ENCODE measurements around the gene PKN2.

DNA sequence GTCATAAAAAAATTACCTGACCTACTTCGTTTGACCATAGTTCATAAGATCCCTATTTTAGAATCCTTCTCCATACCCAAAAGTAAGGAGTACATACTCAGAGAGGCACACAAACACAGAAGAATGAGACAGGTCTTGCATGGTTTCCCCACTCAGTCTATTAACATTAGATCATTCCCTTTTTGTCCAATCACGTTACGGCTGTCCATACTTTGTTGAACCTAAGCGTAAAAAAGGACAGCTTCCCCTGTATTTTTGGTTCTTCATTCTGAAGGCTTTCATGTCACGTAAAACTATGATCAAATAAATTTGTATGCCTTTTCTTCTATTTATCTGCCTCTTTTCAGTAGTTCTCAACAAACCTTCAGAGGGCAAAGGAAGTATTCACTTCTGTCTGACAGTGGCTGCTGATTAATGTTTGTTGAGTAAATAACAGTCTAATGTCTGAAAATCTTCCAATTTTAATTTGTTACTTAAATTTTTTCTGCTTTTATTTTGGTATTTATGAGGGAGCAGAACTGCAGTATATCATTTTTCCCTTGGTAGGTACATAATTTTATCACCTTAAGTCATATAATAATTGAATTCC lies 16.4 kb downstream of the PKN2 start:
- TF ChIP-seq, protein P1, sequence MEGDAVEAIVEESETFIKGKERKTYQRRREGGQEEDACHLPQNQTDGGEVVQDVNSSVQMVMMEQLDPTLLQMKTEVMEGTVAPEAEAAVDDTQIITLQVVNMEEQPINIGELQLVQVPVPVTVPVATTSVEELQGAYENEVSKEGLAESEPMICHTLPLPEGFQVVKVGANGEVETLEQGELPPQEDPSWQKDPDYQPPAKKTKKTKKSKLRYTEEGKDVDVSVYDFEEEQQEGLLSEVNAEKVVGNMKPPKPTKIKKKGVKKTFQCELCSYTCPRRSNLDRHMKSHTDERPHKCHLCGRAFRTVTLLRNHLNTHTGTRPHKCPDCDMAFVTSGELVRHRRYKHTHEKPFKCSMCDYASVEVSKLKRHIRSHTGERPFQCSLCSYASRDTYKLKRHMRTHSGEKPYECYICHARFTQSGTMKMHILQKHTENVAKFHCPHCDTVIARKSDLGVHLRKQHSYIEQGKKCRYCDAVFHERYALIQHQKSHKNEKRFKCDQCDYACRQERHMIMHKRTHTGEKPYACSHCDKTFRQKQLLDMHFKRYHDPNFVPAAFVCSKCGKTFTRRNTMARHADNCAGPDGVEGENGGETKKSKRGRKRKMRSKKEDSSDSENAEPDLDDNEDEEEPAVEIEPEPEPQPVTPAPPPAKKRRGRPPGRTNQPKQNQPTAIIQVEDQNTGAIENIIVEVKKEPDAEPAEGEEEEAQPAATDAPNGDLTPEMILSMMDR (IDR thresholded peaks at IDR 0.05): no peak
- TF ChIP-seq POLR2A (IDR thresholded peaks at IDR 0.05): no peak

Measured in testis (tissue), 2 donors.